Measurements from ENCODE around the gene TRIP6. TPM values are rescaled to one million over a fixed set of nuclear protein-coding genes. Genes with fewer than 3 reads are reported as not detected.

The TRIP6 gene
- total RNA-seq, 1 donor from 2014 or later, result 13.1 TPM

- peaks cover 7% of the 10 kb centered on the region for H3K9me3 Mint-ChIP-seq (ENCODE audit: unreplicated experiment)
Measured at GRCh38 chr7:100837099-100837836, 29.9 kb upstream of the TRIP6 start.

DNA sequence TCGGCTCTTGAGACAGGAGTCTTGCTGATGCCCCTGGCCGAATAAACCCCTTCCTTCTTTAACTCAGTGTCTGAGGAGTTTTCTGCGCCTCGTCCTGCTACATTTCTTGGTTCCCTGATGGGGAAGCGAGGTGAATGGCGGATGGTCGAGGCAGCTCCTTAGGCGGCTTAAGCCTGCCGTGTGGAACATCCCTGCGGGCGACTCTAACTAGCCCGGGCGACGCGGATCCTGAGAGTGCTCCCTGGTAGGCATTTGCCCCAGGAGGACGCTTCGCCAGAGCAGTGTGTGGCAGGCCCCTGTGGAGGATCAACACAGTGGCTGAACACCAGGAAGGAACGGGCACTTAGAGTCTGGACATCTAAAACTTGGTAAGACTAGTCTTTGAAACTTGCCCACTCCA lies 27.8 kb upstream of the TRIP6 start:
- no peak overlapping the region for H3K27ac Mint-ChIP-seq (ENCODE audit: unreplicated experiment)
- H3K4me3 Mint-ChIP-seq (ENCODE audit: unreplicated experiment), result no peak overlapping the region
- H3K36me3 Mint-ChIP-seq (ENCODE audit: unreplicated experiment), result no peaks in the 10 kb centered on the region
- DNase-seq, result no peak
- peaks cover 7% of the 10 kb centered on the region for H3K9me3 Mint-ChIP-seq (ENCODE audit: unreplicated experiment)
- H3K4me1 Mint-ChIP-seq (ENCODE audit: low read depth, unreplicated experiment), result peaks cover 12% of the 10 kb centered on the region
- peaks cover 6% of the 10 kb centered on the region for H3K27me3 Mint-ChIP-seq (ENCODE audit: unreplicated experiment)
- TF ChIP-seq CTCF (IDR thresholded peaks at IDR 0.05; ENCODE audit: partially characterized antibody, unreplicated experiment), result no peak

More at GRCh38 chr7:100837099-100837836, 29.9 kb upstream of the TRIP6 start:
- H3K4me1 Mint-ChIP-seq (ENCODE audit: low read depth, unreplicated experiment), result peaks cover 9% of the 10 kb centered on the region
- peak overlapping the region; percentile 79 for H3K4me3 Mint-ChIP-seq (ENCODE audit: unreplicated experiment)
- peak overlapping the region; percentile 98 for H3K27ac Mint-ChIP-seq (ENCODE audit: unreplicated experiment)
- H3K27me3 Mint-ChIP-seq (ENCODE audit: unreplicated experiment), result peaks cover 10% of the 10 kb centered on the region
- no peak for TF ChIP-seq CTCF (IDR thresholded peaks at IDR 0.05; ENCODE audit: partially characterized antibody, unreplicated experiment)
- no peaks in the 10 kb centered on the region for H3K36me3 Mint-ChIP-seq (ENCODE audit: unreplicated experiment)
- peak; percentile 90 for DNase-seq

- no peak for TF ChIP-seq CTCF (IDR thresholded peaks at IDR 0.05; ENCODE audit: partially characterized antibody, unreplicated experiment)
- Mint-ChIP-seq H3K36me3 (ENCODE audit: unreplicated experiment) (no peaks in the 10 kb centered on the region), H3K4me3 (ENCODE audit: unreplicated experiment) (no peak overlapping the region), H3K27me3 (ENCODE audit: unreplicated experiment) (peaks cover 4% of the 10 kb centered on the region), H3K4me1 (ENCODE audit: low read depth, unreplicated experiment) (peaks cover 11% of the 10 kb centered on the region), H3K27ac (ENCODE audit: unreplicated experiment) (no peak overlapping the region), H3K9me3 (ENCODE audit: unreplicated experiment) (peaks cover 6% of the 10 kb centered on the region)
- DNase-seq, result no peak
Measured at GRCh38 chr7:100840470-100841100, 26.6 kb upstream of the TRIP6 start.

DNA sequence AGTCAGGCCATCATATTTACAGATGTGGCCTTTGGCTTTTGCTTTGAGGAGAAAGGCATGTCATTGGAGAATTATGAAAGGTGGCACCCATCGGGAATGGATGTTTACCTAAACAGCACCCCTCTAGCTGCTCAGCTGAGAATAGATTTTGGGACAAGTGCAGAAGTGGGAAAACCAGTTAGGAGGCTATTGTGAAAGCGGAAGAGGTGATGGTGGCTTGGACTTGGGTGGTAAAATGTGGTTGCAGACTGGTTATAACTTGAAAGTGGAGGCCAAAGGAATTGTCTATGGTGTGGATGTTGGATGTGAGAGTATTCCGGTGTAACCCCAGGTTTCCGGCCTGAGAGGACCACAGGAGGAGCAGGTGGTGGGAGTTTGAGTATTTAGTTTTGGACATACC lies 19.8 kb upstream of the TRIP6 start:
- no peak for DNase-seq
- Mint-ChIP-seq H3K9me3 (ENCODE audit: unreplicated experiment) (peaks cover 1% of the 10 kb centered on the region), H3K27me3 (ENCODE audit: unreplicated experiment) (peaks cover 2% of the 10 kb centered on the region), H3K36me3 (ENCODE audit: unreplicated experiment) (no peaks in the 10 kb centered on the region), H3K4me1 (ENCODE audit: low read depth, unreplicated experiment) (peaks cover 3% of the 10 kb centered on the region), H3K4me3 (ENCODE audit: unreplicated experiment) (no peak overlapping the region), H3K27ac (ENCODE audit: unreplicated experiment) (no peak overlapping the region)
- no peak for TF ChIP-seq CTCF (IDR thresholded peaks at IDR 0.05; ENCODE audit: partially characterized antibody, unreplicated experiment)

Measured in glutamatergic neuron (in vitro differentiated cells).